ENCODE data around the gene STRIT1.

The STRIT1 gene

GRCh38 chr3:155248531-155249187, 44.8 kb downstream of the STRIT1 start:
- Histone ChIP-seq H3K9ac (ENCODE audit: low read depth, low read length) (no peak overlapping the region), H3K79me2 (ENCODE audit: insufficient read depth, low read length) (no peaks in the 10 kb centered on the region), H3K4me2 (ENCODE audit: insufficient read depth, low read length) (no peak overlapping the region), H4K20me1 (ENCODE audit: insufficient read depth, low read length) (no peaks in the 10 kb centered on the region), H3K27me3 (ENCODE audit: insufficient read depth, low read length, poor library complexity) (no peaks in the 10 kb centered on the region), H3K36me3 (ENCODE audit: insufficient read depth, low read length) (no peaks in the 10 kb centered on the region), H3K9me3 (ENCODE audit: insufficient read depth, low read length, severe bottlenecking) (peaks cover 2% of the 10 kb centered on the region), H3K27ac (ENCODE audit: low read length) (no peak overlapping the region), H3K4me3 (ENCODE audit: low read depth in 1 of 2, low read length in 2 of 2) (no peak overlapping the region), H3K4me1 (ENCODE audit: insufficient read depth, low read length) (no peaks in the 10 kb centered on the region), H2AFZ (ENCODE audit: low read depth, low read length) (0 out of 2 replicates have a peak overlapping the region, but pooled peaks have one; percentile 4)
- DNase-seq = no peak
- ATAC-seq (ENCODE audit: insufficient read depth, low read depth) = no peak
- no peak for TF ChIP-seq CTCF (IDR thresholded peaks at IDR 0.05; ENCODE audit: borderline replicate concordance, extremely low read depth, low read length, poor library complexity, severe bottlenecking)
- TF ChIP-seq EZH2 (IDR thresholded peaks at IDR 0.05; ENCODE audit: borderline replicate concordance, low read depth, low read length, severe bottlenecking) = no peak

- peaks cover 2% of the 10 kb centered on the region for H3K9me3 ChIP-seq (ENCODE audit: insufficient read depth, low read length, severe bottlenecking)
- no peak overlapping the region for H3K4me2 ChIP-seq (ENCODE audit: insufficient read depth, low read length)
- ATAC-seq (ENCODE audit: insufficient read depth, low read depth) (no peak), DNase-seq (no peak)
- no peaks in the 10 kb centered on the region for H3K27me3 ChIP-seq (ENCODE audit: insufficient read depth, low read length, poor library complexity)
- H3K4me1 ChIP-seq (ENCODE audit: insufficient read depth, low read length) = no peaks in the 10 kb centered on the region
- H3K79me2 ChIP-seq (ENCODE audit: insufficient read depth, low read length) = no peaks in the 10 kb centered on the region
- no peak overlapping the region for H3K27ac ChIP-seq (ENCODE audit: low read length)
- H3K36me3 ChIP-seq (ENCODE audit: insufficient read depth, low read length) = no peaks in the 10 kb centered on the region
- TF ChIP-seq CTCF (IDR thresholded peaks at IDR 0.05; ENCODE audit: borderline replicate concordance, extremely low read depth, low read length, poor library complexity, severe bottlenecking) = no peak
- TF ChIP-seq EZH2 (IDR thresholded peaks at IDR 0.05; ENCODE audit: borderline replicate concordance, low read depth, low read length, severe bottlenecking) = no peak
- H4K20me1 ChIP-seq (ENCODE audit: insufficient read depth, low read length) = no peaks in the 10 kb centered on the region
- no peak overlapping the region for H3K9ac ChIP-seq (ENCODE audit: low read depth, low read length)
- H3K4me3 ChIP-seq (ENCODE audit: low read depth in 1 of 2, low read length in 2 of 2) = no peak overlapping the region
- H2AFZ ChIP-seq (ENCODE audit: low read depth, low read length) = no peak overlapping the region
Measured at GRCh38 chr3:155244699-155245098, 48.8 kb downstream of the STRIT1 start.

- Histone ChIP-seq H4K20me1 (ENCODE audit: insufficient read depth, low read length) (no peaks in the 10 kb centered on the region), H3K36me3 (ENCODE audit: insufficient read depth, low read length) (no peaks in the 10 kb centered on the region), H3K9ac (ENCODE audit: low read depth, low read length) (no peak overlapping the region), H3K4me1 (ENCODE audit: insufficient read depth, low read length) (no peaks in the 10 kb centered on the region), H3K9me3 (ENCODE audit: insufficient read depth, low read length, severe bottlenecking) (peaks cover 1% of the 10 kb centered on the region), H3K79me2 (ENCODE audit: insufficient read depth, low read length) (no peaks in the 10 kb centered on the region), H3K4me3 (ENCODE audit: low read depth in 1 of 2, low read length in 2 of 2) (no peak overlapping the region), H3K4me2 (ENCODE audit: insufficient read depth, low read length) (no peak overlapping the region), H3K27ac (ENCODE audit: low read length) (no peak overlapping the region), H2AFZ (ENCODE audit: low read depth, low read length) (no peak overlapping the region), H3K27me3 (ENCODE audit: insufficient read depth, low read length, poor library complexity) (no peaks in the 10 kb centered on the region)
- ATAC-seq (ENCODE audit: insufficient read depth, low read depth) (no peak), DNase-seq (peak; percentile 9)
- no peak for TF ChIP-seq EZH2 (IDR thresholded peaks at IDR 0.05; ENCODE audit: borderline replicate concordance, low read depth, low read length, severe bottlenecking)
- TF ChIP-seq CTCF (IDR thresholded peaks at IDR 0.05; ENCODE audit: borderline replicate concordance, extremely low read depth, low read length, poor library complexity, severe bottlenecking) = no peak
Measured at GRCh38 chr3:155244216-155244615, 49.3 kb downstream of the STRIT1 start.
